ENCODE data around the gene HCFC1R1. TPM values are rescaled to one million over a fixed set of nuclear protein-coding genes. Genes with fewer than 3 reads are reported as not detected.
A peak's percentile ranks its signal among the peaks of the same experiment; 100 is the strongest.

Gene HCFC1R1
- total and polyA plus RNA-seq, 4 experiments from 2014 or later, result 16.0 to 23.8 (median 18.2) TPM

GRCh38 chr16:3012246-3012645 lies 11.5 kb downstream of the HCFC1R1 start:
- H3K27me3 Mint-ChIP-seq, result no peaks in the 10 kb centered on the region
- peak overlapping the region in 1 of 8 donors; percentile 43 for H3K4me3 Mint-ChIP-seq
- Histone ChIP-seq H3K9me3 (ENCODE audit: control insufficient read depth in 1 of 2, low read length in 2 of 2) (no peaks in the 10 kb centered on the region), H3K27me3 (ENCODE audit: insufficient read depth, low read length) (no peaks in the 10 kb centered on the region), H3K36me3 (ENCODE audit: insufficient read depth, low read length) (no peaks in the 10 kb centered on the region), H3K4me1 (ENCODE audit: insufficient read depth, low read length) (peaks cover 18% of the 10 kb centered on the region), H3K27ac (ENCODE audit: low read depth, low read length) (no peak overlapping the region), H3K4me3 (ENCODE audit: low read length in 2 of 2) (no peak overlapping the region)
- H3K9me3 Mint-ChIP-seq, result no peaks in the 10 kb centered on the region
- no peaks in the 10 kb centered on the region for H3K36me3 Mint-ChIP-seq
- ChIA-PET POLR2A (ENCODE audit: partially characterized antibody) (interaction anchor here (1.0 kb wide), 1 partner anchor 8 kb away, joined by 3 read pairs; no protein-coding TSS in a partner anchor), CTCF (ENCODE audit: partially characterized antibody) (interaction anchor here (0.7 to 14.2 kb wide), 3 partner anchors 8 to 15 kb away, joined by 3 to 444 read pairs (median 4); partner anchors contain the start of genes CLDN6, HCFC1R1, THOC6 and TNFRSF12A)
- H3K4me1 Mint-ChIP-seq, result peaks cover 9 to 23% (median 15%) of the 10 kb centered on the region in 4 donors
- H3K27ac Mint-ChIP-seq, result no peak overlapping the region
- no peak for DNase-seq
- intact Hi-C loops (cut with micrococcal nuclease), result no loop called here

- no peaks in the 10 kb centered on the region for H3K36me3 Mint-ChIP-seq
- peaks cover 13 to 31% (median 22%) of the 10 kb centered on the region in 4 donors for H3K4me1 Mint-ChIP-seq
- Histone ChIP-seq H3K27ac (ENCODE audit: low read depth, low read length) (no peak overlapping the region), H3K9me3 (ENCODE audit: control insufficient read depth in 1 of 2, low read length in 2 of 2) (no peaks in the 10 kb centered on the region), H3K27me3 (ENCODE audit: insufficient read depth, low read length) (no peaks in the 10 kb centered on the region), H3K36me3 (ENCODE audit: insufficient read depth, low read length) (no peaks in the 10 kb centered on the region), H3K4me3 (ENCODE audit: low read length in 2 of 2) (no peak overlapping the region), H3K4me1 (ENCODE audit: insufficient read depth, low read length) (peaks cover 23% of the 10 kb centered on the region)
- ChIA-PET POLR2A (ENCODE audit: partially characterized antibody) (interaction anchor here (1.2 to 7.6 kb wide), 2 partner anchors 11 to 25 kb away, joined by 4 to 89 read pairs; partner anchors contain the start of genes HCFC1R1, THOC6 and TNFRSF12A), CTCF (ENCODE audit: partially characterized antibody) (interaction anchor here (14.2 kb wide), 1 partner anchor 16 kb away, joined by 444 read pairs; the partner anchor contains the start of genes CLDN6, HCFC1R1, THOC6 and TNFRSF12A)
- H3K9me3 Mint-ChIP-seq, result no peaks in the 10 kb centered on the region
- DNase-seq, result no peak
- H3K4me3 Mint-ChIP-seq, result peak overlapping the region in 1 of 8 donors; percentile 10
- H3K27ac Mint-ChIP-seq, result no peak overlapping the region
- intact Hi-C loops (cut with micrococcal nuclease), result no loop called here
- no peaks in the 10 kb centered on the region for H3K27me3 Mint-ChIP-seq
Measured at GRCh38 chr16:3010510-3010909, 13.2 kb downstream of the HCFC1R1 start.

- Mint-ChIP-seq H3K9me3 (no peaks in the 10 kb centered on the region), H3K36me3 (no peaks in the 10 kb centered on the region), H3K27me3 (no peaks in the 10 kb centered on the region), H3K27ac (no peak overlapping the region), H3K4me1 (peaks cover 13 to 31% (median 22%) of the 10 kb centered on the region in 4 donors), H3K4me3 (no peak overlapping the region)
- intact Hi-C loops (cut with micrococcal nuclease), result no loop called here
- H3K4me1 ChIP-seq (ENCODE audit: insufficient read depth, low read length), result peaks cover 26% of the 10 kb centered on the region
- no peaks in the 10 kb centered on the region for H3K36me3 ChIP-seq (ENCODE audit: insufficient read depth, low read length)
- CTCF ChIA-PET (ENCODE audit: partially characterized antibody), result interaction anchor here (14.2 kb wide), 1 partner anchor 17 kb away, joined by 444 read pairs; the partner anchor contains the start of genes CLDN6, HCFC1R1, THOC6 and TNFRSF12A
- POLR2A ChIA-PET (ENCODE audit: partially characterized antibody), result interaction anchor here (0.9 to 7.6 kb wide), 4 partner anchors 12 to 68 kb away, joined by 3 to 89 read pairs (median 6); partner anchors contain the start of genes HCFC1R1, THOC6 and TNFRSF12A
- DNase-seq, result no peak
- no peak overlapping the region for H3K4me3 ChIP-seq (ENCODE audit: low read length in 2 of 2)
- no peaks in the 10 kb centered on the region for H3K27me3 ChIP-seq (ENCODE audit: insufficient read depth, low read length)
- H3K9me3 ChIP-seq (ENCODE audit: control insufficient read depth in 1 of 2, low read length in 2 of 2), result no peaks in the 10 kb centered on the region
- H3K27ac ChIP-seq (ENCODE audit: low read depth, low read length), result no peak overlapping the region
Measured at GRCh38 chr16:3009568-3010390, 14.0 kb downstream of the HCFC1R1 start.

GRCh38 chr16:3008690-3009037 lies 15.1 kb downstream of the HCFC1R1 start:
- Mint-ChIP-seq H3K27me3 (peaks cover 0 to 2% of the 10 kb centered on the region in 2 donors), H3K4me3 (peak overlapping the region in 5 of 8 donors; percentile 24 to 89 (median 74))
- POLR2A ChIA-PET (ENCODE audit: partially characterized antibody), result interaction anchor here (1.3 to 7.6 kb wide), 3 partner anchors 13 to 23 kb away, joined by 4 to 89 read pairs (median 8); partner anchors contain the start of genes HCFC1R1, THOC6 and TNFRSF12A

GRCh38 chr16:3007957-3008689 lies 15.6 kb downstream of the HCFC1R1 start:
- Mint-ChIP-seq H3K27ac (peak overlapping the region; percentile 41 to 81 (median 59)), H3K4me1 (peaks cover 13 to 31% (median 22%) of the 10 kb centered on the region in 4 donors), H3K9me3 (no peaks in the 10 kb centered on the region), H3K4me3 (peak overlapping the region; percentile 49 to 89 (median 74)), H3K27me3 (peaks cover 0 to 2% of the 10 kb centered on the region in 2 donors), H3K36me3 (no peaks in the 10 kb centered on the region)
- H3K27ac ChIP-seq (ENCODE audit: low read depth, low read length), result no peak overlapping the region
- peaks cover 27% of the 10 kb centered on the region for H3K4me1 ChIP-seq (ENCODE audit: insufficient read depth, low read length)
- H3K27me3 ChIP-seq (ENCODE audit: insufficient read depth, low read length), result no peaks in the 10 kb centered on the region
- ChIA-PET CTCF (ENCODE audit: partially characterized antibody) (interaction anchor here (0.6 to 14.2 kb wide), 4 partner anchors 19 to 150 kb away, joined by 3 to 444 read pairs (median 4); partner anchors contain the start of genes CLDN6, HCFC1R1, THOC6 and TNFRSF12A), POLR2A (ENCODE audit: partially characterized antibody) (interaction anchor here (0.7 to 7.6 kb wide), 7 partner anchors 14 to 51 kb away, joined by 3 to 89 read pairs (median 4); partner anchors contain the start of genes HCFC1R1, THOC6 and TNFRSF12A)
- no peaks in the 10 kb centered on the region for H3K9me3 ChIP-seq (ENCODE audit: control insufficient read depth in 1 of 2, low read length in 2 of 2)
- H3K36me3 ChIP-seq (ENCODE audit: insufficient read depth, low read length), result no peaks in the 10 kb centered on the region
- intact Hi-C loops (cut with micrococcal nuclease), result no loop called here
- peak in 2 of 5 donors; percentile 22 to 36 for DNase-seq
- peak overlapping the region in 1 of 2 donors; percentile 26 for H3K4me3 ChIP-seq (ENCODE audit: low read length in 2 of 2)

More at GRCh38 chr16:3008690-3009037, 15.1 kb downstream of the HCFC1R1 start:
- DNase-seq, result no peak
- Histone ChIP-seq H3K4me3 (ENCODE audit: low read length in 2 of 2) (no peak overlapping the region), H3K9me3 (ENCODE audit: control insufficient read depth in 1 of 2, low read length in 2 of 2) (no peaks in the 10 kb centered on the region), H3K27me3 (ENCODE audit: insufficient read depth, low read length) (no peaks in the 10 kb centered on the region), H3K4me1 (ENCODE audit: insufficient read depth, low read length) (peaks cover 27% of the 10 kb centered on the region), H3K36me3 (ENCODE audit: insufficient read depth, low read length) (no peaks in the 10 kb centered on the region), H3K27ac (ENCODE audit: low read depth, low read length) (no peak overlapping the region)
- intact Hi-C loops (cut with micrococcal nuclease), result no loop called here
- CTCF ChIA-PET (ENCODE audit: partially characterized antibody), result interaction anchor here (0.6 to 14.2 kb wide), 2 partner anchors 18 to 150 kb away, joined by 3 to 444 read pairs; partner anchors contain the start of genes CLDN6, HCFC1R1, THOC6 and TNFRSF12A
- Mint-ChIP-seq H3K4me1 (peaks cover 13 to 30% (median 22%) of the 10 kb centered on the region in 4 donors), H3K9me3 (no peaks in the 10 kb centered on the region), H3K36me3 (no peaks in the 10 kb centered on the region), H3K27ac (peak overlapping the region in 1 of 7 donors; percentile 51)

GRCh38 chr16:3007059-3007956 lies 16.4 kb downstream of the HCFC1R1 start:
- Histone ChIP-seq H3K4me1 (ENCODE audit: insufficient read depth, low read length) (peaks cover 27% of the 10 kb centered on the region), H3K9me3 (ENCODE audit: control insufficient read depth in 1 of 2, low read length in 2 of 2) (no peaks in the 10 kb centered on the region), H3K4me3 (ENCODE audit: low read length in 2 of 2) (no peak overlapping the region), H3K27me3 (ENCODE audit: insufficient read depth, low read length) (no peaks in the 10 kb centered on the region), H3K36me3 (ENCODE audit: insufficient read depth, low read length) (no peaks in the 10 kb centered on the region), H3K27ac (ENCODE audit: low read depth, low read length) (no peak overlapping the region)
- ChIA-PET POLR2A (ENCODE audit: partially characterized antibody) (interaction anchor here (0.7 to 7.6 kb wide), 7 partner anchors 14 to 51 kb away, joined by 3 to 89 read pairs (median 4); partner anchors contain the start of genes HCFC1R1, THOC6 and TNFRSF12A), CTCF (ENCODE audit: partially characterized antibody) (interaction anchor here (0.9 to 14.2 kb wide), 4 partner anchors 8 to 67 kb away, joined by 3 to 444 read pairs (median 4); partner anchors contain the start of genes CLDN6, HCFC1R1, THOC6 and TNFRSF12A)
- Mint-ChIP-seq H3K27me3 (peaks cover 0 to 2% of the 10 kb centered on the region in 2 donors), H3K9me3 (no peaks in the 10 kb centered on the region), H3K36me3 (no peaks in the 10 kb centered on the region), H3K27ac (peak overlapping the region in 4 of 7 donors; percentile 41 to 81 (median 60)), H3K4me3 (peak overlapping the region; percentile 11 to 89 (median 74)), H3K4me1 (peaks cover 13 to 31% (median 22%) of the 10 kb centered on the region in 4 donors)
- DNase-seq, result no peak
- intact Hi-C loops (cut with micrococcal nuclease), result no loop called here

Data from CD4-positive, alpha-beta memory T cell (primary cell).